Measurements from ENCODE around the gene SLC2A4RG.

DNA sequence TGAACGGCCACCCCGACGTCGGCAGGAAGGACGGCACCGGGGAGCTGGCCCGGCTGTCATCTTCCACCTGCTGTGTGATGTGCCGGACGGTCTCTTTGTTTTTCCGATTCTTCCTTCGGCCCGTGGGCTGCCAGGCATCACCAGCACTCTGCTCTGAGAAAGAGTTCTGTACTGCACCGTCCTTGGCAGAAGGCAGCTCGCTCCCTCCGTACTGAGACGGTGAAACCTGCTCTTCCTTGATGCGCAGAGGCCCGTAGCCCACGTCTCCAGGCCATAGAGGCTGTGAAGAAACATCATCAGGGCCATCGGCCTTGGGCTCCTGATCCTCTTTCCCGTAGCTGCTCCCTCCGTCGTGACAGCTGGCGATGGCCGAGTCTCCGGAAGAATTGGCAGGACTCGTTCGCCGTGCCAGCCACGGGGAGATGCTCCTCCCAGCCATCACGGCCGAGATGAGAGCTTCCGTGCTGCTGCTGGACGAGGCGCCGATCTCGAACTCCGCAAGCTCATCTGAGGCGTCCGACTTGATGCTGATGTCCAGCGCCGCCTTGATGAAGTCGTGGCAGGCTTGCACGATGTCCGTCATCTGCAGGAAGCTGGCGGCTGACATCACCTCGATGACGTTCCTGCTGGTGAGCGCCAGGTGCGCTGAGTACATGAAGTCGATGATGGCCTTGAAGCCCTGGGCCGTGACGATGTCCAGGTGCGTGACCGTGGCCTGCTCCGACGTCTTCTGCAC lies 50.4 kb downstream of the SLC2A4RG start:
- TF ChIP-seq, protein P1, sequence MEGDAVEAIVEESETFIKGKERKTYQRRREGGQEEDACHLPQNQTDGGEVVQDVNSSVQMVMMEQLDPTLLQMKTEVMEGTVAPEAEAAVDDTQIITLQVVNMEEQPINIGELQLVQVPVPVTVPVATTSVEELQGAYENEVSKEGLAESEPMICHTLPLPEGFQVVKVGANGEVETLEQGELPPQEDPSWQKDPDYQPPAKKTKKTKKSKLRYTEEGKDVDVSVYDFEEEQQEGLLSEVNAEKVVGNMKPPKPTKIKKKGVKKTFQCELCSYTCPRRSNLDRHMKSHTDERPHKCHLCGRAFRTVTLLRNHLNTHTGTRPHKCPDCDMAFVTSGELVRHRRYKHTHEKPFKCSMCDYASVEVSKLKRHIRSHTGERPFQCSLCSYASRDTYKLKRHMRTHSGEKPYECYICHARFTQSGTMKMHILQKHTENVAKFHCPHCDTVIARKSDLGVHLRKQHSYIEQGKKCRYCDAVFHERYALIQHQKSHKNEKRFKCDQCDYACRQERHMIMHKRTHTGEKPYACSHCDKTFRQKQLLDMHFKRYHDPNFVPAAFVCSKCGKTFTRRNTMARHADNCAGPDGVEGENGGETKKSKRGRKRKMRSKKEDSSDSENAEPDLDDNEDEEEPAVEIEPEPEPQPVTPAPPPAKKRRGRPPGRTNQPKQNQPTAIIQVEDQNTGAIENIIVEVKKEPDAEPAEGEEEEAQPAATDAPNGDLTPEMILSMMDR (IDR thresholded peaks at IDR 0.05) = no peak
- TF ChIP-seq YY1 (IDR thresholded peaks at IDR 0.05; ENCODE audit: low read depth) = no peak
- TF ChIP-seq MAX (IDR thresholded peaks at IDR 0.05; ENCODE audit: low read depth) = no peak
- no peak for TF ChIP-seq RAD21 (IDR thresholded peaks at IDR 0.05; ENCODE audit: low read length)
- no peak for TF ChIP-seq ZBTB33 (IDR thresholded peaks at IDR 0.05; ENCODE audit: borderline replicate concordance, low read depth)
- TF ChIP-seq TEAD4 (IDR thresholded peaks at IDR 0.05; ENCODE audit: borderline replicate concordance, insufficient read depth) = no peak
- no peak for TF ChIP-seq SMC3 (IDR thresholded peaks at IDR 0.05; ENCODE audit: low read depth, low read length)
- TF ChIP-seq CHD2 (IDR thresholded peaks at IDR 0.05; ENCODE audit: low read length, partially characterized antibody) = no peak

Measured in SK-N-SH (cell line).